ENCODE data around the gene GOLGA3.

DNA sequence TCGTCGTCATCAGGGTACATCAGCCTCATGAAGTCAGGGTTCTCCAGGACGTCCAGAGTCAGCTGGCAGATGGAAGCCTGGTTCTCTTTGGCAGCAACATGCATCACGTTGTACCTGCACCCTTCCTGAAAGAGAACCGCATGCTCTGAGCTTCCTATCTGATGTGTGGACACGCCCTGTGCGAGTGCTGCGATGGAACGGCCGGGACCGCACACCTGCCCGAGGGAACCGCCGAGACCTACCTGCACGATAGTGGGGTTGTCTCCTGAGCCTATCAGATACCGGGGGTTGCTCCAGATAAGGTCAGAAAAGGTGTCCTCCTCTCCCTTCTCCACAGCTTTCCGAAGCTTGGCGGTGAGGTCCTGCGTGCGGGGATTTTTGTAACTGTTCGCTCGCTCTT, 80.8 kb downstream of the GOLGA3 start:
- TF ChIP-seq, protein P1, sequence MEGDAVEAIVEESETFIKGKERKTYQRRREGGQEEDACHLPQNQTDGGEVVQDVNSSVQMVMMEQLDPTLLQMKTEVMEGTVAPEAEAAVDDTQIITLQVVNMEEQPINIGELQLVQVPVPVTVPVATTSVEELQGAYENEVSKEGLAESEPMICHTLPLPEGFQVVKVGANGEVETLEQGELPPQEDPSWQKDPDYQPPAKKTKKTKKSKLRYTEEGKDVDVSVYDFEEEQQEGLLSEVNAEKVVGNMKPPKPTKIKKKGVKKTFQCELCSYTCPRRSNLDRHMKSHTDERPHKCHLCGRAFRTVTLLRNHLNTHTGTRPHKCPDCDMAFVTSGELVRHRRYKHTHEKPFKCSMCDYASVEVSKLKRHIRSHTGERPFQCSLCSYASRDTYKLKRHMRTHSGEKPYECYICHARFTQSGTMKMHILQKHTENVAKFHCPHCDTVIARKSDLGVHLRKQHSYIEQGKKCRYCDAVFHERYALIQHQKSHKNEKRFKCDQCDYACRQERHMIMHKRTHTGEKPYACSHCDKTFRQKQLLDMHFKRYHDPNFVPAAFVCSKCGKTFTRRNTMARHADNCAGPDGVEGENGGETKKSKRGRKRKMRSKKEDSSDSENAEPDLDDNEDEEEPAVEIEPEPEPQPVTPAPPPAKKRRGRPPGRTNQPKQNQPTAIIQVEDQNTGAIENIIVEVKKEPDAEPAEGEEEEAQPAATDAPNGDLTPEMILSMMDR (IDR thresholded peaks at IDR 0.05): no peak
- no peak for TF ChIP-seq POLR2A (IDR thresholded peaks at IDR 0.05)
- no peak for TF ChIP-seq POLR2AphosphoS5 (IDR thresholded peaks at IDR 0.05)
